Fibroblast of mammary gland (primary cell): ENCODE data around the gene PPIA.
A peak's percentile ranks its signal among the peaks of the same experiment; 100 is the strongest.

ENCODE experiments used
- DNase-seq: peaks from one replicate; pipeline ENCODE4 v3.0.0-alpha.2; 2010; ENCODE audit warnings: low read depth
- H3K4me3 ChIP-seq: 2 replicates; pipeline ENCODE4 v1.5.1; 2011; ENCODE audit warnings: low read depth, mild to moderate bottlenecking, low read length, moderate library complexity; ENCODE audit not compliant: control insufficient read depth
- CTCF ChIP-seq: conservative IDR thresholded peaks from 2 replicates; pipeline ENCODE4 v1.5.1; 2011; ENCODE audit warnings: low read depth, low read length, inconsistent platforms; ENCODE audit not compliant: control insufficient read depth, insufficient read depth

Gene PPIA

GRCh38 chr7:44757739-44758138, 38.7 kb upstream of the PPIA start:
- TF ChIP-seq CTCF: no peak
- DNase-seq: no peak
- H3K4me3 ChIP-seq: no peak overlapping the region

- DNase-seq: no peak
- TF ChIP-seq CTCF: no peak
- H3K4me3 ChIP-seq: no peak overlapping the region
Measured at GRCh38 chr7:44759246-44759645, 37.2 kb upstream of the PPIA start.

- TF ChIP-seq CTCF: no peak
- no peak overlapping the region for H3K4me3 ChIP-seq
- no peak for DNase-seq
Measured at GRCh38 chr7:44760034-44760580, 36.4 kb upstream of the PPIA start.

- no peak for TF ChIP-seq CTCF
- DNase-seq: peak; percentile 57
- H3K4me3 ChIP-seq: no peak overlapping the region
Measured at GRCh38 chr7:44761207-44762161, 35.0 kb upstream of the PPIA start.

GRCh38 chr7:44762300-44762699, 34.2 kb upstream of the PPIA start:
- no peak for DNase-seq
- H3K4me3 ChIP-seq: no peak overlapping the region
- no peak for TF ChIP-seq CTCF

GRCh38 chr7:44762726-44763522, 33.6 kb upstream of the PPIA start:
- no peak for TF ChIP-seq CTCF
- DNase-seq: no peak
- no peak overlapping the region for H3K4me3 ChIP-seq
